Stromal cell of bone marrow (primary cell): ENCODE data around the gene VPS13D.
"Not testable (repeated sequence)": the region's sequence is repeated elsewhere in the genome, so short reads cannot be mapped to it uniquely, and the experiment has no call there.

ENCODE experiments used
- DNase-seq: peaks from one replicate; pipeline ENCODE4 v3.0.0-alpha.2; 2012; ENCODE audit warnings: low read depth

Gene VPS13D

DNA sequence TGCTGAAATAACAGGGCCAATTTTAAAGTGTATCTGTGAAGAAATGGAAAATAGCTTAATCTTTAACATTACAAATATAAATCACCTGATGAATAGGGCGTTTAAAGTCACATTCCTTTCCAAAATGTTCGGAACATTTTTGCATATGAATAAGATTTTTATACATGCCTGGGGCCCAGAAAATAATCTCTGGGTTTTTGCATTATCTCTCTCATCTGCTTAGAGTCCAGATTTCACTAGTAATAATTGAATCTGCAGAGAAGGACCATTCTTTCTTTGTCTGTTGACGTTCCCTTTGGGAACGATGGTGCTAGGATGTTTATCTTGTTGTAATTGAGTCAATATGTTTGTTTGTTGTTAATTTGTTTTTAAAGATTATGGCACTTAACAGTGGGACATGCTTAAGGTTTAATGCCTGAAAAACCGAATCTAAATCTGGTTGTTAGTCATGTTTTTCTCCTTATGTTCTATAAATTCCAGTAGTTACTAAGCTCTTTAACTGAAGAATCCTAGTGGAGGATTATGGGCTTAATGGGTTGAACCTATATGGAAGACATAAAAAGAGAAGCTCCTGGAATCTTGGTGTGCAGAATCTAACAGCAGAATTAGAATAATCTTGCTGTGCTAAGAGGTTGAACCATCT is 140.6 kb downstream of the VPS13D start:
- DNase-seq = no peak

DNA sequence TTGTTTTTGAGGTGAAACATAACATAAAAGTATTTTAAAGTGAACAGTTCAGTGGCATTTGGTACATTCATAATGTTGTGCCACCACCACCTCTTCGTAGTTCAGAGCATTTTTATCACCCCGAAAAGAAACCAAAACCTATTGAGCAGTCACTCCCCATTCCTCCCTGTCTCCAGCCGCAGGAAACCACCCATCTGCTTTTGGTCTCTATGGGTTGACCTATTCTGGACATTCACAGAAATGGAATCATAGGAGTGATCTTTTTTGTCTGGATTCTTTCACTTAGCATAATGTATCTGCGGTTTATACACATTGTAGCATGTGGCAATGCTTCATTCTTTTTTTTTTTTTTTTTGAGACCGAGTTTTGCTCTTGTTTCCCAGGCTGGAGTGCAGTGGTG is 141.2 kb downstream of the VPS13D start:
- no peak for DNase-seq

DNA sequence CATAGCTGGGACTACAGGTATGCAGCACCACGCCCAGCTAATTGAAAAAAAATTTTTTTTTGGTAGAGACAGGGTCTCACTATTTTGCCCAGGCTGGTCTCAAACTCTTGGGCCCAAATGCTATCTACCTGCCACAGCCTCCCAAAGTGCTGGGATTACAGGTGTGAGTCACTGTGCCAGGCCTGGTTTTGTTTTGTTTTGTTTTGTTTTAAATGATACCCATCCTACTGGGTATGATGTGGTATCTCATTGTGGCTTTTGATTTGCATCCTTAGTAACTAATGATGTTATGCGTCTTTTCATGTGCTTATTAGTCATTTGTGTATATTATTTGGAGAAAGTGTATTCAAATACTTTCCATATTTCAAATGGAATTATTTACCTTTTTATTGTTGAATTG is 142.3 kb downstream of the VPS13D start:
- no peak for DNase-seq

- no peak for DNase-seq
These were observed 142.9 kb downstream of the VPS13D start for GRCh38 chr1:12372761-12373160.

DNA sequence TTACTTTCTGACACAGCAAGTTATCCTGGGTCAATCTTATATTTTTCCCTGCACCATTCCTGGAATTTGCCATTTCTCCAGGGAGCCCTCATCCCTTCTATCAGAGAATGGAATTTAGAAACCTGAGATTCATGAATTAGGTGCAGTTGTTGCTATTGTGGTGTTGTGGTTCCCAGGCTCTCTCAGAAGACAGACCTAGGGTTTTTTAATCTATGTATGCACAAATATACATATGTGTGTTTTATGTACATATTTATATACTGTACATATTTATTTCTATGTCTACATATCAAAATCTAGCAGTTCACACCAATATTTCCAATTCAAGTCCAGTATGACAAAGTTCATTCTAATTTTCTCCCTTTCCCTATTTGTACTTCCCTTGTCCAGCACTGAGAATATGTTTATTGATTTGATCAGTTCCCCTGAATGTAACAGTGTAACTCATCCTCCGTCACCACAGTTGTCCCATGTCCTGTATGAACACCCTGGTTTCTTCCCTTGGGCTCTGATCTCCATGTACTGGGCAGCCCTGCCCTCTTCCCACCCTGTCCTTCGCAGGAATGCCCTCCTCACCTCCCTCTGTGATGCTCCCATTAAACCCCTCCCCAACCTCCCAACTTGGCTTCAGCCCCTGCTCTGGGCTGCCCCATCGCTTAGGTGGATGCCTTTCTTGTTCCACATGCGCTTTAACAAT is 145.5 kb downstream of the VPS13D start:
- no peak for DNase-seq

GRCh38 chr1:12376236-12377045 is 146.6 kb downstream of the VPS13D start:
- DNase-seq = no peak

DNA sequence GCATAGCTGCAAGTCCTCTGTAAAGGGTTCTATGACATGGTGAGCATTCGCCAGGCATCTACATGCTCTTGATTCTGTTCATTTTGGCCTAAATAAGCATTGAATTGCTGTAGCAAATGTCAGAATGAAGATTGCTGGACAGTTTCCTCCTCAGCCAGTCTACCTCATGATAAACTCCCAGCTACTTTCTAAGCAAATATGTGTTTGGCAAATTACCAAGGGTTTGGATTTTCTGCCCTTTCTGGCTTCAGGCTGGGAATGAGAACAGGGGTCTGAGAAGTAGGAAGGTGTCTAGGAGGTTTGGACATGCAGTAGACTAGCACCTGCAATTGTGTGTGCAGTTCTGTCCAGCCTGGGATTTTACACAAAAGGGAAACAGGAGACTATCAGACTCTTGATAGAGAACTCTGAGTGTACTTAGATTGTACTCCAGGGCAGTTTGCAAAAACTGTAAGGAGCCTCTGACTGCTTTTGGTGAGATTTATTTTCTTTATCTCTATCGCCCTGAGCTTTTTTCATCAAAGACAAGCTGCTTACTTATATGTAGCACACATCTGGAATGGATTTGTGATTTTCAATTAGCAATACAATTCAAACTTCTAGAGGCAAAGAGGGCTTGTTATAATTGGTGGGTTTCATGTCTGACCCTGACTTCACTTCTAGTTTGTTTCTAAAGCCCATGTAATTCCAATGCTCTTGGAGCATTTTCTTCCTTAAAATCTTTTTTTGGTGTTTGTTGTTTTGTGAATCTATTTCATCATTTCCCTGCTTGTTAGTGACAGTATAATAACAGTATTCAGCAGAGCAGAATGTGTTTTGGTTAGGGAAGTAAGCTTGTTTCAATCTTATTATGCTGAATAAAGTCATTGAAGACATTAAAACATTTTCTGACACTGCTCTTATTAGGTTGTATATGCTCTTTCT is 150.8 kb downstream of the VPS13D start:
- DNase-seq = no peak

- DNase-seq = no peak
These were observed 153.2 kb downstream of the VPS13D start for GRCh38 chr1:12383001-12383400.

DNA sequence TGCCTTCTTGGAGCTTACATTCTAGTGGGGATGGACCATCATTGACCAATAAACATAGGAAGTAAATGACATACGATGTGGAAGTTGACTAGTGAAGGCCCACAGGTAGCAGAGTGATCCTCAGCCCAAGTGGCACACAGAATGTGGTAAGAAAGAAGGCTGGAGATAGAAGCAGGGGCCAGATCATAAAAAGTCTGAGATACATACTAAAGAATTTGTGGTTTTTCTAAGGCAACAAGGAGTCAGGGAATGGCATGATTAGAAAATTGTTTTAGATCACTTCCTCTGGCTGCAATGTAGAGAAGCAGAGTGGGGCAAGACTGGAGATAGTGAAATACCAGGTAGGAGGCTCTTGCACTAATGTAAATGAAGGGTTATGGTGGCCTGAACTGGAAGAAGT is 154.0 kb downstream of the VPS13D start:
- DNase-seq = no peak

- DNase-seq = no peak
These were observed 155.1 kb downstream of the VPS13D start for GRCh38 chr1:12384836-12385456.

DNA sequence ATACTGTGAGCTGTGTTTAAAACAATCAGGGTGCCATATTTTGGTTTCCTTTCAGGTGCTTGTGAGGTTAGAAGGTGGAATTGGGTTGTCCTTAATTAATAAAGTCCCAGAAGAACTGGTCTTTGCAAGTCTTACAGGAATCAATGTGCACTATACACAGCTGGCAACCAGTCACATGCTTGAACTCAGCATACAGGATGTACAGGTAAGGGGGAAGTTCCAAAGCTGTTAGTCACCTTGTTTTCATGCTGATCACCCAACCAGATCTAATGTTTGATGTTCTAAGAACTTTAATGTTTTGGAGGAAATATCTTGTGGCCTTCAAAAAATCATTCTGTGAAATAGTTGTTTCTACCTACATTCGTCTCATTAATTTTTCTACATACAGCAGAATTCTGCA is 156.3 kb downstream of the VPS13D start:
- no peak for DNase-seq

DNA sequence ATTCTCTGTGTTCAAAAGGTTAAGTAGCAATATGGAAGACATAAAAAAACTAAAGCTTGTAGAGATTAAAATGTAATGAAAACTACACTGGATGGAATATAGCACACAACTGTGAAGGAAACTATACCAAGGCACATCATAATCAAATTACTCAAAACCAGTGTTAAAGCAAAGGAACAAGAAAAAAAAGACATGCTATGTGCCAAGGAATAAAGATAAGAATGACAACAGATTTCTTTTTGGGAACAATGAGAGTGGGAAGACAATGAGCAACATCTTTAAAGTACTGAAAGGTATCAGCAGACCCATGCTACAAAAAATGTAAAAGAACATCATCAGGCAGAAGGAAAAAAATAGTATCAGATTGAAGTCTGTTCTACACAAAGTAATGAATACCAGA is 157.8 kb downstream of the VPS13D start:
- no peak for DNase-seq

GRCh38 chr1:12390296-12390695 is 160.5 kb downstream of the VPS13D start:
- DNase-seq = not testable (repeated sequence)

- DNase-seq = no peak
These were observed 167.9 kb downstream of the VPS13D start for GRCh38 chr1:12397462-12398450.

GRCh38 chr1:12398479-12398878 is 168.6 kb downstream of the VPS13D start:
- no peak for DNase-seq

GRCh38 chr1:12400027-12400693 is 170.3 kb downstream of the VPS13D start:
- DNase-seq = no peak

GRCh38 chr1:12402159-12402673 is 172.4 kb downstream of the VPS13D start:
- DNase-seq = no peak

- no peak for DNase-seq
These were observed 173.0 kb downstream of the VPS13D start for GRCh38 chr1:12402842-12403241.

GRCh38 chr1:12404918-12405317 is 175.1 kb downstream of the VPS13D start:
- no peak for DNase-seq
